Natural killer cell treated with Interleukin-12 subunit alpha and Interleukin-12 subunit beta and Interleukin-15 and Interleukin-18, amount 100 ng/mL, for 72 hours (primary cell): ENCODE data around the gene PSME3IP1. TPM values are rescaled to one million over a fixed set of nuclear protein-coding genes. Genes with fewer than 3 reads are reported as not detected.

ENCODE experiments used
- ATAC-seq, 2 donors: fragments of 150-1000 bp; cut with Tn5 transposase in 1 of 2; sonication (Bioruptor Pico), chemical (Tn5 transposase) in 1 of 2; 2 replicates each; pipeline ENCODE4 v1.10.0; 2021
- DNase-seq: peaks from one replicate; pipeline ENCODE4 v3.0.0; 2022; ENCODE audit warnings: low spot score
- H3K27ac Mint-ChIP-seq, 2 donors: 1 replicate in 1 of 2; 2 replicates in 1 of 2; pipeline ENCODE4 v1.8.0; 2022; ENCODE audit warnings: mixed read lengths in 2 of 2, mild to moderate bottlenecking in 1 of 2, moderate library complexity in 1 of 2
- H3K27me3 Mint-ChIP-seq, 2 donors: 1 replicate in 1 of 2; 2 replicates in 1 of 2; pipeline ENCODE4 v1.8.0; 2022; ENCODE audit warnings: mixed read lengths in 2 of 2
- H3K36me3 Mint-ChIP-seq: one replicate; pipeline ENCODE4 v1.8.0; 2022; ENCODE audit warnings: mixed read lengths
- H3K4me1 Mint-ChIP-seq, 2 donors: 1 replicate in 1 of 2; 2 replicates in 1 of 2; pipeline ENCODE4 v1.8.0; 2022; ENCODE audit warnings: low read depth in 2 of 2, mixed read lengths in 2 of 2, mild to moderate bottlenecking in 1 of 2
- H3K4me3 Mint-ChIP-seq: one replicate; pipeline ENCODE4 v1.8.0; 2022; ENCODE audit warnings: mixed read lengths
- H3K9me3 Mint-ChIP-seq: 2 replicates; pipeline ENCODE4 v1.8.0; 2022; ENCODE audit warnings: mixed read lengths
- total RNA-seq, 2 donors: library from RNA; stranded (reverse); gene quantifications; one replicate each; pipeline ENCODE4 v1.2.3, GENCODE V29; 2022

PSME3IP1 gene
- total RNA-seq, 2 donors from 2014 or later: 117 to 121 TPM

DNA sequence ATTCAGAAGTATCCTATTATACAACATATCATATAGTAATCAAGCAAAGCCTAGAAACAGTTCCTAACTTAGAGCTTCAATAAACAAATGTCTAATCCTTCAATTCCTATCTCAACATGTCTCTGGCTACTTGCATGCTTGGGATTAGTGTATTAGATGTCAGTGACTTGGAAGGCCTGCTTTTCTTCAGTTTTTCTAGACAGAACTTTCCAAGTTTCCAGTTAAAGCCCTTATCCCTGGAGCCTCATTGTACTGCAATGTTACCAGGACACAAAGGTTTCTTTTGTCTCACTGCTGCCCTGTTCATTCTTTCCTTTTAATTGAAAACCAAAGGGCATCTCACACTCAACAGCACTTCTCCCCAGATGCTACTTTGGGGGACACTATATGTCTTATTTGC, 16.5 kb downstream of the PSME3IP1 start:
- H3K4me3 Mint-ChIP-seq: no peak overlapping the region
- no peaks in the 10 kb centered on the region for H3K27me3 Mint-ChIP-seq
- DNase-seq (no peak), ATAC-seq (no peak)
- H3K36me3 Mint-ChIP-seq: peaks cover 32% of the 10 kb centered on the region
- H3K4me1 Mint-ChIP-seq: no peaks in the 10 kb centered on the region
- H3K27ac Mint-ChIP-seq: no peak overlapping the region
- H3K9me3 Mint-ChIP-seq: no peaks in the 10 kb centered on the region

DNA sequence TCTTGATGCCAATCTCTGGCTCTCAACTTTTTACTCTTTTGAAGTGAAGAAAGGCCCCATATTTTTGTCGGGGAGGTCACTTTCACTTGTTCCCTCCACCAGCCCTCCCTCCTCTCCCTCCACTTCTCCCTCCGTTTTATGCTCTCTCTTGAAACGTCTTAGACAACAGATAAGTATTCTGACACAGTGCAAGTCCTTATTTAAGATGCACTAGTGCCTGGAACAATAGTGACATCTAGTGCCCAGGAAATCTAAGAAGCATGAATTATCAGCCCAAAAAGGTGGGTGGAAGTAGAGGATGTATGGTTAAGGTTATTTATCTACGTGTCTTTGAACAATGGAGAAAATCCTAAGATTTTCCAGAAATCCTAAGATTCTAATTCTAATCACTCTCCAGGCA, 17.9 kb downstream of the PSME3IP1 start:
- no peak for DNase-seq
- H3K27ac Mint-ChIP-seq: no peak overlapping the region
- no peak overlapping the region for H3K4me3 Mint-ChIP-seq
- no peaks in the 10 kb centered on the region for H3K9me3 Mint-ChIP-seq
- H3K36me3 Mint-ChIP-seq: peaks cover 39% of the 10 kb centered on the region
- ATAC-seq: no peak
- H3K4me1 Mint-ChIP-seq: no peaks in the 10 kb centered on the region
- H3K27me3 Mint-ChIP-seq: no peaks in the 10 kb centered on the region

DNA sequence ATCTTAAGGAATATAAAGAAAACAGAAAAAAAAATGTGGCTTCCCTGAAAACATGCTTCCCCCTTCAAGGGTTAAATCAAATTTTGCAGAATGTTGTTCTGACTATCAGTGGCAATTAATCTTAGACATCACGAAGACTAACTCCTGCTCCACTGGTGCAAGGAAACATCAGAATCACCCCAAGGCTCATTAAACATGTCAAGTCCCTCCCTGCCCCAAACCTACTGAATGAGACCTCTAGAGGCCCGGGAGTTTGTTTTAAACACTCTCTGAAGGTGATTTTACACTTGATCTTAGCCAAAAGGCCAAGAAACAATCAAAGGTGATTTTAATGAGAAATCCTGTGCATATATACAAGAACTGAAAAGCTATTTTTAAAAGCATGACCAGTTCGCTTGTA, 18.3 kb downstream of the PSME3IP1 start:
- no peak overlapping the region for H3K27ac Mint-ChIP-seq
- no peaks in the 10 kb centered on the region for H3K9me3 Mint-ChIP-seq
- H3K4me1 Mint-ChIP-seq: no peaks in the 10 kb centered on the region
- H3K4me3 Mint-ChIP-seq: no peak overlapping the region
- no peak for ATAC-seq
- H3K27me3 Mint-ChIP-seq: no peaks in the 10 kb centered on the region
- no peak for DNase-seq
- peaks cover 39% of the 10 kb centered on the region for H3K36me3 Mint-ChIP-seq

DNA sequence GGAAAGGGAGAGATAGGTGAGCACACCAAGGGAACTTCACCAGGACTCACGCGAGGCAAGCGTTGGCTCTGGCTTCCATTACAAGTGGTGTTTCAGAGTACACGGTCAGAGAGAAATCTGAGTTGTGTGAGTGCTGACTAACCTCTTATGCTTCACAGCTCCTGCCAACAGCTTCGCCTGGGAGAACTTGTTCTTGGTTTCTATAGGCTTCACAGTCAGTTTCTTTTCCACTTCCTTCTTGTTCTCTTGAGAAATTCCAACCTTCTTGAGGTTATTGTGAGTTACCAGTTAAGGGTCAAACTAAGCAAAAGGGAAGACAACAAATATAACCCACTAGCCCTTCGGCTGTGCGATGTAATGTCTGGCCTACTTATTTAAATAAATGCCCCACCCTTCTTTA, 18.9 kb downstream of the PSME3IP1 start:
- no peak for ATAC-seq
- no peak for DNase-seq
- Mint-ChIP-seq H3K4me3 (no peak overlapping the region), H3K27me3 (no peaks in the 10 kb centered on the region), H3K9me3 (no peaks in the 10 kb centered on the region), H3K4me1 (no peaks in the 10 kb centered on the region), H3K27ac (no peak overlapping the region), H3K36me3 (peaks cover 36% of the 10 kb centered on the region)

DNA sequence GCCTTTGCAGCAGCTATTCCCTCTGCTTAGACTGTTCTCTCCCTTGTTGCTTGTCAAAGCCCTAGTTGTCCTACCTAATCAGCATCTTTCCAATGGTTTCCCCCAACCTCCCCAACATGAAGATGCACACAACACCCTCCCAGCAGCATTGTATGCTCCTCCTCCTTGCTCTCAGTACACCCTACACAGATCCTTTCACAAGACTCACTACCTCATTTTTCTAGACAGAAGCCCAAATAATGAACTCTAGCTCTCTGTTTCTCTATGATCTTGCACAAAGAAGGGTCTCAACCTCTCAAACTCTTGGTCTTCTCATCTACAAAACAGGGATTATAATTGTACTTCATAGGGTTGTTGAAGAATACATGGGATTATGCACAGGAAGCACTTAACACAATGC, 19.4 kb downstream of the PSME3IP1 start:
- no peaks in the 10 kb centered on the region for H3K9me3 Mint-ChIP-seq
- H3K36me3 Mint-ChIP-seq: peaks cover 34% of the 10 kb centered on the region

DNA sequence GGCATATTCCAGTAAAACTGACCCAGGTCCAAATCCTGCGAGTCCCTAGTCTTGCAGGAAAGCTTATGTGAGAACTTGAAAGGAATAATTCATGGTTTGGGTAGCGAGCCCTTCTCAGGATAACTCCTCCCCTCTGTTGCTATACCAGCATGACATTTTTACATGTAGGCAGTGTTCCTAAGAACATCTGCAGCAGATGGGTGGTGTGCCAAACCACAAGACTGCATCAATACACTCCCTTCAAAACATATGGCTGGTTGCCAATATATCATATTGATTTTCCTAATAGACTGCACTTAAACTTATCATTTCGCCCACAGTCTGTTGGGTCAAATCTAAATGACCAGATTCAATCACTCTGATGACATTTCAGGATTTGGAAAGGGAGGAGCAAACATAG, 19.9 kb downstream of the PSME3IP1 start:
- Mint-ChIP-seq H3K9me3 (no peaks in the 10 kb centered on the region), H3K4me3 (no peak overlapping the region), H3K27me3 (no peaks in the 10 kb centered on the region), H3K27ac (no peak overlapping the region), H3K36me3 (peaks cover 30% of the 10 kb centered on the region), H3K4me1 (no peaks in the 10 kb centered on the region)
- no peak for ATAC-seq
- no peak for DNase-seq

More for the DNA sequence above, 19.4 kb downstream of the PSME3IP1 start:
- Mint-ChIP-seq H3K4me3 (no peak overlapping the region), H3K27me3 (no peaks in the 10 kb centered on the region), H3K4me1 (no peaks in the 10 kb centered on the region), H3K27ac (no peak overlapping the region)
- no peak for DNase-seq
- no peak for ATAC-seq

DNA sequence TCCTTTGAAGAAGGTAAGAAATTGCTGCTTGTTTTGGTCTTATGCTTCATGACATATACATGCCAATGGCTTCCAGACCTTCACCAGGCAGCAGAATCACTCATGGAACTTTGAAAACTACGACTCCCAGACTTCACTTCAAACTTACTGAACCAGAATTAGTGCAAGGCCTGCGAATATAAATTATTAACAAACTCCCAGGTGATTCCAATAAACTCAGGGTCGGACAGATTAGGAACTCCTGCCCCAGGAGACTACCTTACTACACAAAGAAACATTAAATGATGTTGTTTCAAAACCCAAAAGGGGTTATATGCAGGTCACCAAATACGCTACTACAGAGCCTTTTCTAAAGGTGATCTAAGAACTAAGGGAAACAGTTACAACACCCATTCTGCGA, 20.4 kb downstream of the PSME3IP1 start:
- Mint-ChIP-seq H3K27me3 (no peaks in the 10 kb centered on the region), H3K36me3 (peaks cover 32% of the 10 kb centered on the region), H3K27ac (no peak overlapping the region), H3K4me3 (no peak overlapping the region), H3K9me3 (no peaks in the 10 kb centered on the region), H3K4me1 (no peaks in the 10 kb centered on the region)
- ATAC-seq: no peak
- DNase-seq: no peak

DNA sequence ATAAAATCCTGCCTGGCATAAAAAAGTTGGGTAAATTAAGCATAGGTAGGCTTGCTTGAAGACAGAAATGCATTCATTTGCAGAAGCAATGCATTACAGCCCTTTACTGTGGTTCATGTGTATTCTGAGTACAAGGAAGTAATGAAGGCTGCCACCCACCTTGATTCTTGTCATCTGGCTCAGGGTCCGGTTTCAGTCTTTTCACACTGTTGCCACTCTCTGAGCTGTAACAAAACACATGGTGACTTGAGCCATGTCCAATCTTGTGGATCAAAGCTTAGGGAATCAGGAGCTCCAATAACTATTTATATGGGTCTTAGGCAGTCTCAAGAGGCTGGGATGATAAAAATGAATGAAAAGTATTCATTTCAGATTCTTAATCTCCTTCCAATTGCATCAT, 22.0 kb downstream of the PSME3IP1 start:
- Mint-ChIP-seq H3K36me3 (peaks cover 37% of the 10 kb centered on the region), H3K27ac (no peak overlapping the region)

DNA sequence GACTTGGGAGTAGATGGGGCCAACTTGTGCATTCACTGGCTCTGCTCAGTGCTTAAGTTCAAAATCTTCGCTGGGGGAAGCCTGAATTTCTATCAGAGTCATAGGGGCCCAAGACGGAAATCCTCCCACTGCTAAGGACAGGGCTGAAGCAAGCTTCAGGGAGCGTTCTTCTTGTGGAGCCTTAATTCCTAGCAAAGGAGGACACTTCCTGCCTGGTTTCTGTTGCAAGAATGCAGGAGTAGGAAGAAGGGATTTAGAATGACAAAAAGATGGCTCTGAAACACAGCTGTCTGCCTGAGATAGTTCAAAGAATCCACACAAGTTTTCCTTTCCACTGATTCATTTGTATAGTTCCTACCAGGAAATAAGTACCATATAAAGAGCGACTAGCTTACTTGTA, 26.4 kb downstream of the PSME3IP1 start:
- no peak overlapping the region for H3K27ac Mint-ChIP-seq
- H3K36me3 Mint-ChIP-seq: peaks cover 41% of the 10 kb centered on the region

More for the DNA sequence above, 22.0 kb downstream of the PSME3IP1 start:
- DNase-seq (no peak), ATAC-seq (no peak)
- H3K27me3 Mint-ChIP-seq: no peaks in the 10 kb centered on the region
- H3K4me1 Mint-ChIP-seq: no peaks in the 10 kb centered on the region
- H3K4me3 Mint-ChIP-seq: no peak overlapping the region
- H3K9me3 Mint-ChIP-seq: no peaks in the 10 kb centered on the region

DNA sequence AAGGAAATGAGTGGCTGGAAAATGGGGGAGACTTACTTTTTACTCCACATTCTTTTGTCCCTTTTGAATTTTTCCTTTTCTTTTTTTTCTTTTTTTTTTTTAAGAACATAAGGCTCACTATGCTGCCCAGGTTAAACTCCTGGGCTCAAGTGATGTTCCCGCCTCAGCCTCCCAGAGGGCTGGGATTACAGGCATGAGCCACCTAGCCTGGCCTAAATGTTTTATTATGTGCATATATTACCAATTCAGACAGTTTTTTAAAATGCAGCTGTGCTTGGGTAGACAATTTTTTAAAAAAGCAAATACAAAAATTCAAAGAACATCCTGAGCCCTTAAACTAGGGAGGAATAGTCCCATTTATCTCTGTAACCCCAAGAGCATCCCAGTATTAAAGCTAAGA, 28.3 kb downstream of the PSME3IP1 start:
- no peak for DNase-seq
- ATAC-seq: no peak
- peaks cover 45% of the 10 kb centered on the region for H3K36me3 Mint-ChIP-seq
- H3K9me3 Mint-ChIP-seq: no peaks in the 10 kb centered on the region
- no peaks in the 10 kb centered on the region for H3K27me3 Mint-ChIP-seq
- H3K27ac Mint-ChIP-seq: no peak overlapping the region
- H3K4me1 Mint-ChIP-seq: peaks cover 0 to 2% of the 10 kb centered on the region in 2 donors
- no peak overlapping the region for H3K4me3 Mint-ChIP-seq

More for the DNA sequence above, 26.4 kb downstream of the PSME3IP1 start:
- Mint-ChIP-seq H3K4me1 (peaks cover 0 to 2% of the 10 kb centered on the region in 2 donors), H3K4me3 (no peak overlapping the region), H3K27me3 (no peaks in the 10 kb centered on the region), H3K9me3 (no peaks in the 10 kb centered on the region)
- ATAC-seq (no peak), DNase-seq (no peak)

DNA sequence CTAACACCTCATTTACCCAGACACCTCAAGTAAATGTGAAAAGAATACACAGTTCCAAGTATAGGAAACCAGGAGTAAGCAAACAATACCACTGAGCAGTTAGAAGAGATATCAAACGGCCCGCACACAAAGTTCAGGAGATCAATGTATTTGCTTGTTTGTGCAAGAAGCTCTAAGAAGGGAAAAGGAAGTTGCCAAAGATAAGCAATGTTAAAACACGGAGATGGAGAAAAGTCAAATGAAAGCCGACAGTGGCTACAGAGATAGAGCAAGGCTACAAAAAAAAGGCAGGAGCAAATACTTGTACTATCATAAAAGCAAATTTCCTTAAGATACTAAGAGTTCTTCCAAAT, 29.5 kb downstream of the PSME3IP1 start:
- Mint-ChIP-seq H3K36me3 (peaks cover 45% of the 10 kb centered on the region), H3K27ac (no peak overlapping the region), H3K27me3 (no peaks in the 10 kb centered on the region), H3K4me1 (peaks cover 0 to 2% of the 10 kb centered on the region in 2 donors), H3K9me3 (no peaks in the 10 kb centered on the region), H3K4me3 (no peak overlapping the region)
- DNase-seq (no peak), ATAC-seq (no peak)

DNA sequence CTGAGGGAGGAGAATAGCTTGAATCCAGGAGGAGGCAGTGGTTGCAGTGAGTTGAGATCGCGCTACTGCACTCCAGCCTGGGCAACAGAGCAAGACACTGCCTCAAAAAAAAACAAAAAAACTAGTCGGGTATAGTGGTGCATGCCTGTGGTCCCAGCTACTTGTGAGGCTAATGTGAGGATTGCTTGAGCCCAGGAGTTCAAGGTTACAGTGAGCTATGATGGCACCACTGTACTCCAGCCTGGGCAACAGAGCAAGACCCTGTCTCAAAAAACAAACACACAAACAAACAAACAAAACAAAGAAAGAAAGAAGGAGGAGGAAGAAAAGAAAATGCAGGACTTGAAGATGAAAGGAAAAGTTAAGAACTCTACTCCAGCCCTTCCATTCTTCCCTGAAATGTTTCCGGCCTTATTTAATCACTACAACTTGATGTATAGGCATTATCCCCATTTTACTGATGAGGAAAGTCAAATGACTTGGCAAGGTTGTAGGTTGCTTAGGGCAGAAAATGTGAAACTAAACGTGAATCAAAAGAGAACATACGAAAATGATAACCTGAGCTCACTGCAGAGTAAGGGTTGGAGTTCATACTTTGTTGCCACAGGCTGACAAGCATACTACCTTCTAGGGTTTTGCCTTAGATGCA, 30.0 kb downstream of the PSME3IP1 start:
- no peaks in the 10 kb centered on the region for H3K9me3 Mint-ChIP-seq
- ATAC-seq (no peak), DNase-seq (no peak)
- no peak overlapping the region for H3K4me3 Mint-ChIP-seq
- H3K27me3 Mint-ChIP-seq: no peaks in the 10 kb centered on the region
- no peak overlapping the region for H3K27ac Mint-ChIP-seq
- H3K4me1 Mint-ChIP-seq: peaks cover 0 to 2% of the 10 kb centered on the region in 2 donors
- peaks cover 42% of the 10 kb centered on the region for H3K36me3 Mint-ChIP-seq

DNA sequence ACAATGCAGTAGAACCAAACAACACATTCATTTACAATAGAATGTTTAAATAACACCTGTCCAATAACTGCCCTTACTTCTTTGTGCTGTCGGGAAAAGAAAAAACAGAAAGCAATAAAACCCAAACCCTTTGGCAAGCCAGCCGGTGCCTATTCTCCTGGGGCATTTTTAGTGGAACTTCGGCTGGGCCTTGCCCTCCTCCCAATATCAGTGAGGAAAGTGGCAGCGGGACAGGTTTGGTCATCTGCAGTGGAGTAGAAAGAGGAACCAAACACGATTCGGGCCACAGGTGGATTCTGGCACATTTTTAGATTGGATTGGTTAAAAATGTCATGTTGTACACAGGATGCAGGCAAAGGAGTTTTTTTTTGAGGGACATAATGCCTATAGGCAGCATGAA, 32.0 kb downstream of the PSME3IP1 start:
- no peak overlapping the region for H3K27ac Mint-ChIP-seq
- H3K36me3 Mint-ChIP-seq: peaks cover 29% of the 10 kb centered on the region
- no peaks in the 10 kb centered on the region for H3K9me3 Mint-ChIP-seq
- no peaks in the 10 kb centered on the region for H3K27me3 Mint-ChIP-seq
- DNase-seq (no peak), ATAC-seq (no peak)
- H3K4me1 Mint-ChIP-seq: peaks cover 0 to 2% of the 10 kb centered on the region in 2 donors
- H3K4me3 Mint-ChIP-seq: no peak overlapping the region

DNA sequence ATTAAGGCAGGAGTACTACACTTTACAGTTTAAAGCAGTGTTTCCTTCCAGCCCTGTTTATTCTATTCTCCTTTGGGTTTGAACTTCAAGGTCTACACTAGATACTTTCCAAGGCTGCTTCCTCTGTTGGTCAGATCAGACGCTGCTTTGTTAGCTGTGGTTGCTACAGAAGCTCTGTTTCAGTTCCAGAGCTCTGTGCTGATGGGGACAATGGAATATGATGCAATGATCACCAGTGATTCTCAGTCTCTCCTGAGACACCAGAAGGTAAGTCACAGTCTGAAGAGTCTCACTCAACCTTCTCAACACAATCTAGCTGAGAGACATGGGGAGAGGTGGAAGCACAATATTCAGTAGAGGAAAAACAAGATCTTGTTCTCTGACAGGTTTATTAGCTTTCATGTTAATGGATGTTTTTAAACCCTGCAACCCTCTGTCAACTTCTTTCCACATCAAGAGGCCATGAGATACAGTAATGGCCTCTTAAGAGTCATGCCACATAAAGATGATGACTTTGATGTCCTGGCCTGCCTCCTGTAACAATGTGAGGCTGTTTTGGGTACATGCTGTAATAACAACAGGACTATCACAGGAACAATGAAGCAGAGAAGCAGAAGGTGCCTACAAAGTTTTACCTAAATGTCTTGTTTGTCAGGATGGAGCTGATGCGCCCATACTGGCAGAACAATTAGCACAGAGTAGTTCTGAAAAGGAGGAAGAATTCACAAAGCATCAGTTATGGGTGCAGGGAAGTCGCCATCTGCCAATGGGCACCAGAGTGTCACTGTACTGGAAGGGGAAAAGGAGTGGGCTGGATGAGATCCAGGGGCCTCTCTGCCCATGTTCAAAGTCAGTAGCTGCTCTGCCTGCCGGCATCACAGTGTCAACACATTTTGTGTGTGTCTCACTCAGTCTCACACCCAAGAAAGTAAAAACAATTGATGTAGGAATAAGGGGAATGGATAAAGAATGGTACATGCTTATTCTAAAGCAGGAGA, 33.4 kb downstream of the PSME3IP1 start:
- no peak for ATAC-seq
- peaks cover 5 to 8% of the 10 kb centered on the region in 2 donors for H3K4me1 Mint-ChIP-seq
- H3K4me3 Mint-ChIP-seq: no peak overlapping the region
- H3K36me3 Mint-ChIP-seq: peaks cover 26% of the 10 kb centered on the region
- no peak for DNase-seq
- no peaks in the 10 kb centered on the region for H3K27me3 Mint-ChIP-seq
- H3K9me3 Mint-ChIP-seq: no peaks in the 10 kb centered on the region
- peak overlapping the region in 1 of 2 donors; percentile 9 for H3K27ac Mint-ChIP-seq
